ENCODE measurements around the gene TMEM145.

The TMEM145 gene

GRCh38 chr19:42270346-42271044 lies 42.6 kb upstream of the TMEM145 start:
- H4K8ac ChIP-seq (ENCODE audit: low read length), result peak overlapping the region; percentile 91

GRCh38 chr19:42271045-42271419 lies 42.1 kb upstream of the TMEM145 start:
- H3K4ac ChIP-seq (ENCODE audit: low read depth in 1 of 2, low read length in 2 of 2), result peak overlapping the region in 1 of 2 experiments; percentile 45
- peak overlapping the region; percentile 94 for H2AK5ac ChIP-seq (ENCODE audit: low read length, severe bottlenecking)
- 93% methylated on average over 3 of the region's 3 CpGs for whole genome bisulfite sequencing

More at GRCh38 chr19:42270346-42271044, 42.6 kb upstream of the TMEM145 start:
- peak overlapping the region; percentile 71 for H2BK120ac ChIP-seq (ENCODE audit: low read depth, low read length)
- H4K91ac ChIP-seq (ENCODE audit: low read length), result peak overlapping the region; percentile 94
- no peaks in the 10 kb centered on the region for H3K27me3 ChIP-seq (ENCODE audit: control insufficient read depth in 1 of 2, insufficient read depth in 1 of 2, low read length in 2 of 2)
- no peak overlapping the region for H2AFZ ChIP-seq (ENCODE audit: low read depth, low read length)
- H3K4me3 ChIP-seq (ENCODE audit: insufficient read depth in 1 of 2, low read depth in 1 of 2, low read length in 2 of 2), result peak overlapping the region; percentile 44 to 96
- peak; percentile 73 for DNase-seq
- 77% methylated on average over 17 of the region's 18 CpGs for WGBS
- H3K9me3 ChIP-seq (ENCODE audit: control insufficient read depth, low read length), result no peaks in the 10 kb centered on the region
- H3K4me2 ChIP-seq (ENCODE audit: low read length, poor library complexity, severe bottlenecking), result peak overlapping the region; percentile 81
- peaks cover 34 to 40% of the 10 kb centered on the region in 2 experiments for H3K36me3 ChIP-seq (ENCODE audit: control insufficient read depth in 1 of 2, insufficient read depth in 2 of 2, low read depth in 1 of 2, low read length in 2 of 2)
- peak overlapping the region; percentile 79 to 98 for H3K18ac ChIP-seq (ENCODE audit: low read depth in 1 of 2, low read length in 2 of 2)
- H3K14ac ChIP-seq (ENCODE audit: low read length in 2 of 2), result peak overlapping the region in 1 of 2 experiments; percentile 98
- peak overlapping the region; percentile 97 for H2BK5ac ChIP-seq (ENCODE audit: low read depth, low read length, poor library complexity, severe bottlenecking)
- H3K23ac ChIP-seq (ENCODE audit: low read length in 2 of 2), result peak overlapping the region in 1 of 2 experiments; percentile 75
- H2BK15ac ChIP-seq (ENCODE audit: low read depth, poor library complexity, severe bottlenecking), result peak overlapping the region; percentile 95
- H2AK5ac ChIP-seq (ENCODE audit: low read length, severe bottlenecking), result peak overlapping the region; percentile 95
- H3K79me1 ChIP-seq (replicated peaks; ENCODE audit: low read length, poor library complexity, severe bottlenecking), result peaks cover 2% of the 10 kb centered on the region
- peak overlapping the region; percentile 83 to 96 for H3K4ac ChIP-seq (ENCODE audit: low read depth in 1 of 2, low read length in 2 of 2)
- H3K27ac ChIP-seq (ENCODE audit: low read length, poor library complexity, severe bottlenecking), result peak overlapping the region; percentile 97
- peak overlapping the region; percentile 92 to 96 for H2BK12ac ChIP-seq (ENCODE audit: low read length in 2 of 2)
- peak overlapping the region; percentile 98 for H3K9ac ChIP-seq (ENCODE audit: low read length)
- peaks cover 51% of the 10 kb centered on the region for H3K4me1 ChIP-seq (ENCODE audit: control insufficient read depth, insufficient read depth, low read depth, low read length)

GRCh38 chr19:42271861-42272534 lies 41.1 kb upstream of the TMEM145 start:
- no peak for DNase-seq
- Histone ChIP-seq H3K4me1 (ENCODE audit: control insufficient read depth, insufficient read depth, low read depth, low read length) (peaks cover 61% of the 10 kb centered on the region), H3K4me2 (ENCODE audit: low read length, poor library complexity, severe bottlenecking) (no peak overlapping the region), H3K27me3 (ENCODE audit: control insufficient read depth in 1 of 2, insufficient read depth in 1 of 2, low read length in 2 of 2) (no peaks in the 10 kb centered on the region), H3K79me1 (replicated peaks; ENCODE audit: low read length, poor library complexity, severe bottlenecking) (peaks cover 2% of the 10 kb centered on the region), H4K91ac (ENCODE audit: low read length) (no peak overlapping the region), H3K27ac (ENCODE audit: low read length, poor library complexity, severe bottlenecking) (peak overlapping the region; percentile 97), H3K18ac (ENCODE audit: low read depth in 1 of 2, low read length in 2 of 2) (no peak overlapping the region), H3K36me3 (ENCODE audit: control insufficient read depth in 1 of 2, insufficient read depth in 2 of 2, low read depth in 1 of 2, low read length in 2 of 2) (peaks cover 49 to 51% of the 10 kb centered on the region in 2 experiments), H3K4me3 (ENCODE audit: insufficient read depth in 1 of 2, low read depth in 1 of 2, low read length in 2 of 2) (no peak overlapping the region), H2BK5ac (ENCODE audit: low read depth, low read length, poor library complexity, severe bottlenecking) (no peak overlapping the region), H3K9ac (ENCODE audit: low read length) (peak overlapping the region; percentile 98), H2AFZ (ENCODE audit: low read depth, low read length) (no peak overlapping the region), H2BK120ac (ENCODE audit: low read depth, low read length) (no peak overlapping the region), H4K8ac (ENCODE audit: low read length) (no peak overlapping the region), H2BK12ac (ENCODE audit: low read length in 2 of 2) (peak overlapping the region in 1 of 2 experiments; percentile 21), H3K14ac (ENCODE audit: low read length in 2 of 2) (no peak overlapping the region), H3K4ac (ENCODE audit: low read depth in 1 of 2, low read length in 2 of 2) (no peak overlapping the region), H3K9me3 (ENCODE audit: control insufficient read depth, low read length) (no peaks in the 10 kb centered on the region), H2BK15ac (ENCODE audit: low read depth, poor library complexity, severe bottlenecking) (peak overlapping the region; percentile 23), H3K23ac (ENCODE audit: low read length in 2 of 2) (no peak overlapping the region), H2AK5ac (ENCODE audit: low read length, severe bottlenecking) (peak overlapping the region; percentile 94)
- WGBS, result 95% methylated on average over 34 of the region's 35 CpGs

More at GRCh38 chr19:42271045-42271419, 42.1 kb upstream of the TMEM145 start:
- no peak overlapping the region for H2AFZ ChIP-seq (ENCODE audit: low read depth, low read length)
- H3K36me3 ChIP-seq (ENCODE audit: control insufficient read depth in 1 of 2, insufficient read depth in 2 of 2, low read depth in 1 of 2, low read length in 2 of 2), result peaks cover 39 to 44% of the 10 kb centered on the region in 2 experiments
- H4K91ac ChIP-seq (ENCODE audit: low read length), result no peak overlapping the region
- H3K18ac ChIP-seq (ENCODE audit: low read depth in 1 of 2, low read length in 2 of 2), result peak overlapping the region; percentile 23 to 98
- H3K9ac ChIP-seq (ENCODE audit: low read length), result peak overlapping the region; percentile 98
- peak overlapping the region; percentile 39 for H4K8ac ChIP-seq (ENCODE audit: low read length)
- H2BK12ac ChIP-seq (ENCODE audit: low read length in 2 of 2), result peak overlapping the region in 1 of 2 experiments; percentile 96
- no peak for DNase-seq
- H3K14ac ChIP-seq (ENCODE audit: low read length in 2 of 2), result peak overlapping the region in 1 of 2 experiments; percentile 98
- peak overlapping the region in 1 of 2 experiments; percentile 75 for H3K23ac ChIP-seq (ENCODE audit: low read length in 2 of 2)
- H3K4me3 ChIP-seq (ENCODE audit: insufficient read depth in 1 of 2, low read depth in 1 of 2, low read length in 2 of 2), result peak overlapping the region; percentile 37 to 96
- no peak overlapping the region for H2BK120ac ChIP-seq (ENCODE audit: low read depth, low read length)
- no peaks in the 10 kb centered on the region for H3K27me3 ChIP-seq (ENCODE audit: control insufficient read depth in 1 of 2, insufficient read depth in 1 of 2, low read length in 2 of 2)
- peak overlapping the region; percentile 81 for H3K4me2 ChIP-seq (ENCODE audit: low read length, poor library complexity, severe bottlenecking)
- peak overlapping the region; percentile 97 for H3K27ac ChIP-seq (ENCODE audit: low read length, poor library complexity, severe bottlenecking)
- peaks cover 2% of the 10 kb centered on the region for H3K79me1 ChIP-seq (replicated peaks; ENCODE audit: low read length, poor library complexity, severe bottlenecking)
- H2BK5ac ChIP-seq (ENCODE audit: low read depth, low read length, poor library complexity, severe bottlenecking), result peak overlapping the region; percentile 57
- no peak overlapping the region for H2BK15ac ChIP-seq (ENCODE audit: low read depth, poor library complexity, severe bottlenecking)
- H3K4me1 ChIP-seq (ENCODE audit: control insufficient read depth, insufficient read depth, low read depth, low read length), result peaks cover 54% of the 10 kb centered on the region
- H3K9me3 ChIP-seq (ENCODE audit: control insufficient read depth, low read length), result no peaks in the 10 kb centered on the region

GRCh38 chr19:42272535-42272897 lies 40.6 kb upstream of the TMEM145 start:
- H3K23ac ChIP-seq (ENCODE audit: low read length in 2 of 2), result no peak overlapping the region
- H3K36me3 ChIP-seq (ENCODE audit: control insufficient read depth in 1 of 2, insufficient read depth in 2 of 2, low read depth in 1 of 2, low read length in 2 of 2), result peaks cover 52% of the 10 kb centered on the region in 2 experiments
- H2BK12ac ChIP-seq (ENCODE audit: low read length in 2 of 2), result no peak overlapping the region
- no peak for DNase-seq
- no peak overlapping the region for H2BK15ac ChIP-seq (ENCODE audit: low read depth, poor library complexity, severe bottlenecking)
- H3K4ac ChIP-seq (ENCODE audit: low read depth in 1 of 2, low read length in 2 of 2), result no peak overlapping the region
- H3K4me1 ChIP-seq (ENCODE audit: control insufficient read depth, insufficient read depth, low read depth, low read length), result peaks cover 65% of the 10 kb centered on the region
- H3K79me1 ChIP-seq (replicated peaks; ENCODE audit: low read length, poor library complexity, severe bottlenecking), result peaks cover 2% of the 10 kb centered on the region
- no peak overlapping the region for H2AFZ ChIP-seq (ENCODE audit: low read depth, low read length)
- H3K18ac ChIP-seq (ENCODE audit: low read depth in 1 of 2, low read length in 2 of 2), result no peak overlapping the region
- H3K27ac ChIP-seq (ENCODE audit: low read length, poor library complexity, severe bottlenecking), result no peak overlapping the region
- WGBS, result 94% methylated on average over 9 of the region's 9 CpGs
- no peak overlapping the region for H4K91ac ChIP-seq (ENCODE audit: low read length)
- H4K8ac ChIP-seq (ENCODE audit: low read length), result no peak overlapping the region
- no peak overlapping the region for H2AK5ac ChIP-seq (ENCODE audit: low read length, severe bottlenecking)
- no peak overlapping the region for H3K9ac ChIP-seq (ENCODE audit: low read length)
- no peaks in the 10 kb centered on the region for H3K27me3 ChIP-seq (ENCODE audit: control insufficient read depth in 1 of 2, insufficient read depth in 1 of 2, low read length in 2 of 2)
- no peak overlapping the region for H2BK120ac ChIP-seq (ENCODE audit: low read depth, low read length)
- H3K4me2 ChIP-seq (ENCODE audit: low read length, poor library complexity, severe bottlenecking), result no peak overlapping the region
- H3K9me3 ChIP-seq (ENCODE audit: control insufficient read depth, low read length), result no peaks in the 10 kb centered on the region
- no peak overlapping the region for H2BK5ac ChIP-seq (ENCODE audit: low read depth, low read length, poor library complexity, severe bottlenecking)
- H3K4me3 ChIP-seq (ENCODE audit: insufficient read depth in 1 of 2, low read depth in 1 of 2, low read length in 2 of 2), result no peak overlapping the region
- H3K14ac ChIP-seq (ENCODE audit: low read length in 2 of 2), result no peak overlapping the region
